Activated naive CD4-positive, alpha-beta T cell (primary cell): Measurements from ENCODE around the gene CENPX.
A peak's percentile ranks its signal among the peaks of the same experiment; 100 is the strongest.

Experiments used
- DNase-seq, 4 experiments: peaks; one replicate each; lab custom pipeline; 2025; lab: John Stamatoyannopoulos, UW

Gene CENPX

GRCh38 chr17:82055023-82055964 lies 32.6 kb upstream of the CENPX start:
- DNase-seq = no peak

GRCh38 chr17:82054351-82055022 lies 31.8 kb upstream of the CENPX start:
- no peak for DNase-seq

- no peak for DNase-seq
Observed at GRCh38 chr17:82053556-82054263, 31.0 kb upstream of the CENPX start.

- no peak for DNase-seq
Observed at GRCh38 chr17:82053130-82053529, 30.5 kb upstream of the CENPX start.

- DNase-seq = no peak
Observed at GRCh38 chr17:82052638-82053059, 30.0 kb upstream of the CENPX start.

GRCh38 chr17:82051776-82052637 lies 29.3 kb upstream of the CENPX start, which contains the start of the genes GPS1 and RFNG:
TSS of gene GPS1 (plus strand) at chr17:82051898. CDS start at chr17:82051932, 34 bp downstream.
TSS of gene RFNG (minus strand) at chr17:82051811. CDS start at chr17:82051766, 45 bp downstream.
- DNase-seq = peak; percentile 44 to 81 (median 67)

- no peak for DNase-seq
Observed at GRCh38 chr17:82050761-82051641, 28.3 kb upstream of the CENPX start.

- no peak for DNase-seq
Observed at GRCh38 chr17:82050152-82050760, 27.6 kb upstream of the CENPX start.

- no peak for DNase-seq
Observed at GRCh38 chr17:82049521-82049971, 26.9 kb upstream of the CENPX start.

- DNase-seq = no peak
Observed at GRCh38 chr17:82049106-82049505, 26.4 kb upstream of the CENPX start.

GRCh38 chr17:82048571-82048971 lies 25.9 kb upstream of the CENPX start:
- DNase-seq = no peak

- no peak for DNase-seq
Observed at GRCh38 chr17:82047914-82048570, 25.4 kb upstream of the CENPX start.

- no peak for DNase-seq
Observed at GRCh38 chr17:82047379-82047778, 24.7 kb upstream of the CENPX start.

GRCh38 chr17:82046903-82047302 lies 24.2 kb upstream of the CENPX start:
- no peak for DNase-seq

- DNase-seq = no peak
Observed at GRCh38 chr17:82045936-82046484, 23.3 kb upstream of the CENPX start.

- no peak for DNase-seq
Observed at GRCh38 chr17:82043507-82043906, 20.8 kb upstream of the CENPX start.

- no peak for DNase-seq
Observed at GRCh38 chr17:82042649-82043048, 20.0 kb upstream of the CENPX start.

GRCh38 chr17:82041144-82041814 lies 18.6 kb upstream of the CENPX start:
- DNase-seq = no peak
